Measurements from ENCODE around the gene HMCES. TPM values are rescaled to one million over a fixed set of nuclear protein-coding genes. Genes with fewer than 3 reads are reported as not detected.

The HMCES gene
- total and polyA plus RNA-seq, 2 of the 13 experiments (the other 11 are each of a cell fraction or from before 2014, with no cell fraction given), result 16.1 to 37.5 TPM

- TF ChIP-seq REPIN1 (CRISPR knock-in tag; IDR thresholded peaks at IDR 0.05; ENCODE audit: borderline replicate concordance, low read depth) (peak; percentile 58), TRIM24 (CRISPR knock-in tag; IDR thresholded peaks at IDR 0.05) (no peak), RAD21 (CRISPR knock-in tag; IDR thresholded peaks at IDR 0.05) (peak; percentile 46; the same call in 1 of the 2 replicates), ZNF780A (CRISPR knock-in tag; IDR thresholded peaks at IDR 0.05) (no peak), MAX (IDR thresholded peaks at IDR 0.05) (peak; percentile 70), TFE3 (CRISPR knock-in tag; IDR thresholded peaks at IDR 0.05) (0 out of 2 replicates have a peak, but pooled peaks have one; percentile 30), ZNF331 (CRISPR knock-in tag; IDR thresholded peaks at IDR 0.05) (0 out of 2 replicates have a peak, but pooled peaks have one; percentile 19), ZNF503 (CRISPR knock-in tag; IDR thresholded peaks at IDR 0.05) (peak; percentile 64; the same call in 1 of the 2 replicates), ZSCAN22 (CRISPR knock-in tag; IDR thresholded peaks at IDR 0.05) (0 out of 2 replicates have a peak, but pooled peaks have one; percentile 26), ZMYM4 (CRISPR knock-in tag; IDR thresholded peaks at IDR 0.05) (peak; percentile 59), HDAC1 (CRISPR knock-in tag; IDR thresholded peaks at IDR 0.05) (peak; percentile 60; the same call in 1 of the 2 replicates), U2AF1 (optimal IDR thresholded peaks at IDR 0.05; ENCODE audit: low read depth, low read length) (no peak), ZC3H13 (CRISPR knock-in tag; IDR thresholded peaks at IDR 0.05) (peak; percentile 99), LCORL (IDR thresholded peaks at IDR 0.05) (no peak), LCORL (CRISPR knock-in tag; IDR thresholded peaks at IDR 0.05) (peak; percentile 70; the same call in 1 of the 2 replicates), TAF15 (IDR thresholded peaks at IDR 0.05; ENCODE audit: low read depth, low read length, poor library complexity, severe bottlenecking) (peak; percentile 82), ETV5 (CRISPR knock-in tag; IDR thresholded peaks at IDR 0.05; ENCODE audit: borderline replicate concordance) (0 out of 2 replicates have a peak, but pooled peaks have one; percentile 3), JUN (CRISPR knock-in tag; IDR thresholded peaks at IDR 0.05) (0 out of 2 replicates have a peak, but pooled peaks have one; percentile 34), ZNF501 (CRISPR knock-in tag; IDR thresholded peaks at IDR 0.05) (peak; percentile 35; the same call in 1 of the 2 replicates), RFXANK (CRISPR knock-in tag; IDR thresholded peaks at IDR 0.05) (peak; percentile 97), ZNF607 (CRISPR knock-in tag; IDR thresholded peaks at IDR 0.05; ENCODE audit: borderline replicate concordance) (no peak), PHF8 (CRISPR knock-in tag; IDR thresholded peaks at IDR 0.05) (peak; percentile 39; the same call in 1 of the 2 replicates), TFDP1 (CRISPR knock-in tag; IDR thresholded peaks at IDR 0.05; ENCODE audit: borderline replicate concordance) (peak; percentile 73; the same call in 1 of the 2 replicates), ZFAT (CRISPR knock-in tag; conservative IDR thresholded peaks at IDR 0.05) (0 out of 2 replicates have a peak, but pooled peaks have one; percentile 48)
Observed at GRCh38 chr3:129314386-129315222, 35.9 kb downstream of the HMCES start (continued).
